Femur (tissue), 1 donor: ENCODE measurements around the gene ACCS.
A peak's percentile ranks its signal among the peaks of the same experiment; 100 is the strongest.

Experiments
- DNase-seq: peaks from one replicate; pipeline ENCODE4 v3.0.0-alpha.2; 2017

Gene ACCS

DNA sequence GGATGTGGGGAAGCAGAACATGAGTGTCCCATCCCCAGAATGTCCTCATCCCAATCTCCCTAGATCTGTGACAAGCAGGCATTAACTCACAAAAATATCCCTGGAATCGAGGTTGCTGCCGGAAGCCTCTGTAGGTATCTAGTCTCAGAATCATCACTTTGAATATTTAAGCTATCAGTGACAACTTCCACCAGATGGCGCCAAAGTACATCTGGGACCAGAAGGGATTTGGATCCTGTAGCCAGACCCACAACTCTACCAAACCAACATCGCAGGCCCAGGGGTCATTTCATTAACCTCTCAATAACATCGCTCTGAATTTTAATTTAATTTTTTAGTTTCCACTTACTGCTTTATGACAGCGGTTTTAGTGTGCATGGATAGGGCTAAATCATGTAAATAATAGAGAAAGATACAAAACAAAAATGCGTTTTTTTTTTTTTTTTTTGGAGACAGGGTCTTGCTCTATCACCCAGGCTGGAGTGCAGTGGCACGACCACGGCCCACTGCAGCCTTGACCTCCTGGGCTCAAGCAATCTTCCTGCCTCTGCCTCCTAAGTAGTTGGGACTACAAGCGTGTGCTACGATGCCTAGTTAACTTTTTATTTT, 28.3 kb downstream of the ACCS start:
- peak; percentile 84 for DNase-seq

DNA sequence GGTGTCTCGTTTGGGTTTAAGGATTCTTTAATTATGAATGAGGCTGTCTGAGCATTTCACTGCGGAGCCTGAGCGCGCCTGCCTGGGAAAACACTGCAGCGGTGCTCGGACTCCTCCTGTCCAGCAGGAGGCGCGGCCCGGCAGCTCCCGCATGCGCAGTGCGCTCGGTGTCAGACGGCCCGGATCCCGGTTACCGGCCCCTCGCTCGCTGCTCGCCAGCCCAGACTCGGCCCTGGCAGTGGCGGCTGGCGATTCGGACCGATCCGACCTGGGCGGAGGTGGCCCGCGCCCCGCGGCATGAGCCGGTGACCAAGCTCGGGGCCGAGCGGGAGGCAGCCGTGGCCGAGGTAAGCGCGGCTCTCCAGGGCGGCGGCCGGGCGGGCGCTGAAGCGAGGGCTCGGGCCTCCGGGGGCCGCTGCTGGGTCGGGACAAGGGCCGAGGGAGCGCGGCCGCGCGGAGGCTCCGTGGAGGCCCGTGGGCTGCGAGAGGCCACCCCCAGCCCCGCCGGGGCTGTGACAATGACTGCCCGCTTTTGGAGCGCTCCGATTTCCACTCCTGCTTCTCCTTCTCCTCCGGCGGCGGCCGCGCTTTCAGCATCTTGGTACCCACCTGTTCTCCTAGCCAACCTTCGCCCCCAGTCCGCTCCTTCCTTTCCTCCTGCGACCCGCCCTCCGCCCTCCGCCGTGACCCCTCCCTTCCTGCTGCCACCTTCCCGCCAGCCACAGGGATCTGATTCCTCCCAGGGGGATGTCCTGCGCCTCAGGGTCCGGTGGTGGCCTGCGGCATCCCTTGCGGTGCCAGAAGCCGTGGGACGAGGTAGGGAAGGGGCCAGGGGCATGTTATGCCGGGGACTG, 29.7 kb downstream of the ACCS start, which contains the start of gene EXT2:
TSS of gene EXT2 (plus strand) at position 173 of the 854 bp plus-strand sequence. CDS start 12,035 bp downstream, outside the sequence.
- DNase-seq = peak; percentile 93

DNA sequence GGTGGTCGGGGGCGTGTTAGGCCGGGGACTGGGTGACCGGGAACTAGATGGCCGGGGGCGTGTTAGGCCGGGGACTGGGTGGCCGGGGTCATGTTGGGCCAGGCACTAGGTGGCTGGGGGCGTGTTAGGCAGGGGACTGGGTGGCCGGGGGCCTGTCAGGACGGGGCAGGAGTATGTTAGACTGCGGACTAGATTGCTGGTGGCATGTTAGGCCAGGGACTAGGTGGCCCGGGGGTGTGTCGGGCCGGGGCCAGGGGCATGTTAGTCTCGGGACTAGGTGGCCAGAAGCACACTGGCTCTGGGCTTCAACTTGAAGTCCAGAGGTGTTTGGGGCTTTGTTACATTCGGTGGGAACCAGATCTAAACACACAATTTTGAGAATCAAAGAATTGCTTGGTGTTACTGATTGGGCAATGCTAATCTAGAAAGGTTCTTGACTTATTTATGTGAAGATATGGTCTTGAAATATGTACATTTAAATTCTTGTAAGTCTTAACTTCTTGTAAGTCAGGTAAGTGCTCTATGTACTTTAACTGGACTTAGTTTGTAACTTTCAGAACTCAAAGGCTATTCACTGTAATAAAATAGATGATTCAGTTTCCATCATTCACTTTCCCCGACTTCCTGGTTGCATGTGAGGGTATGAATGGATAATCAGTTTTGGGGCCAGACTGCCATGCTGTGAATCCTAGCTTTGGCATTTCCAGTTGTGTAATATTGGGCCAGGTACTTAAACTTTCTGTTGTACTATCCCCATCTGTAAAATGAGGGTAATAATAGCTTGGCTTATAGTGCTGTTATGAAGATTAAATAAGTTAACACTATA, 30.5 kb downstream of the ACCS start:
- no peak for DNase-seq

DNA sequence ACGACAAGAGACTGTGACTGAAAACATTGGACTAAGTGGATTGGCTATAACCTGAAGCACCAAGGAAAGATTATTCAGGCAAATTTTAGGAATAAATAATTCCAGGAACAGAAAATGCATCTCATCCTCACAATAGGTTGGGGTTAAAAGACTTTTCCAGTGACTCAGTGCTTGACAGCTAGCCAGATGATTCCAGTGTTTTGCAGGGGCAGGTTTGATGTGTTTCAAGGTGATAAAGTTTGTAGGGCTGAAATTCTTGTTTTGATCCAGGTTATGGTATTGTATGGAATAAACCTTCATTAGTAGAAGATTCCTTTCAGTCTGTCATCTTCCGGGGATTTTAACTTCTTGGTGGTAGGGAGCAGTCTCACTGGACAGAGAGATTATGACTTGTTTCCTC, 31.8 kb downstream of the ACCS start:
- DNase-seq = no peak

DNA sequence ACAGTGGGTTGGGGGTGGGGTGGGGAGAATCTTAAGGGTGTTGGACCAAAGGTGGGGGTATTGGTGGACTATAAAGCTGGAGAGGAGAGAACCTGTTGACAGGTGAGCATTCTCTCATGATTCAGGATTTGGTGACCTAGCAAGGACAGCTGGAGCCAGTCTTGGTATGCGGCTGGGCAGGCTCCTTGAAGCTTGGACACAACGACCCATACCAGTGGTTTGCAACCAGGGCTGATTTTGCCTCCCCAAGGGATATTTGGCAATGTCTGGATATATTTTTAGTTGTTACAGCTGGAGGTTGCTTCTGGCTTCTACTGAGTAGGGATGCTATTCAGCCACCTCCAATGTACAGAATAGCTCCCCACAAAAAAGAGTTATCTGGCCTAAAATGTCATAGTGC, 35.0 kb downstream of the ACCS start:
- no peak for DNase-seq

DNA sequence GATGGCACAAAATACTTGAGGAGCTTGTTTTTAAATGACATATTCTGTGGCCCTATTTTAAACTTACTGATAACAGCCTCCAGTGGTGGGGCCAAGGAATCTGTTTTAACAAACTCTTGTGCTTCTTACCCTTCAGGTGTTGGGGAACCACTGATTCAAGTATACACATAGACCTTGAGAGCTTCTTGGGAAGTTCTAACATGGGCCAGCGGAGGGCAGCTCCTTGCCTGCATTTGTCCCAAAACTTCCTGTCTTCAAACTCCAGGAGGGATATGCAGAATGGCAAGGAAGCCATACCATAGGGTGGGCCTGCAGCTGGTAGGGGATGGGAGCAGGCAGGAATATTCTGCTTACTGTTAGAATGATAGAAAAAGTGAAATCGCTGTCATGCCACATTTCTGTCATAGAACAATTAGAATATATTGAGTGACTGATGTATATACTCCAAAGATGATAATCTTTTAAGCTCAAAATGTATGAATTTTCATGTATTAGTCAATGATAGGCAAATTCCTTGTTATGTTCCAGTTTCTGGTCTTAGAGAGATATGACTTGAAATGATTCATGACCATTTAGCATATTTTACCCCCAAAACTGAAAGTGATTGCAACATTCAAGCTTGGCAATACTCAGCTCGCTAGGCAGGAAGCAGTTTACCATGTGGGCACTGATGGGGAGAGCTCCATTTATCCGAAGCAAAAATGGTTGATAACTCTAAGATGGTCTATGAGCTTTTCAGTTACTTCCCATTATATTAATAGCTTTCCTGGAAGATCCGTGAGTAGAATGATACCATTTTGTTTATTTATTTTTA, 38.6 kb downstream of the ACCS start:
- no peak for DNase-seq

DNA sequence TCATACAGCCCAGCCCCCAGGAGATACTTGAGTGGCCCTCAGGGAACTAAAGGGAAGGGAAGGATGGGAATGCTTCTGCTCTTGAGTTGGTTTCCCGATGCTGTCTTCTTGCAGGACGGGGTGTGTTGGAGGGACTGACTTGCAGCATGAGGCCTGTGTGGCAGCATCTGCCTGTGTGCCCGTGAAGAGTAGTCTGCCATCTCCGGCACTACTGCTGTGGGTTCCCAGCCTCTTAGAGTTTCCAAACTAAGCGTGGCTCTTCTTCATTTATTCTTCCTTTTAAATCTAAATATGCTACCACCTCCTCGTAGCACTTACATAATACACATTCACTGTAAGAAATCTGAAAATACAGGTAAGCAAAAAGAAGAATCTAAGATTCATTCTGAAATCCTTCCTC, 42.2 kb downstream of the ACCS start:
- no peak for DNase-seq

DNA sequence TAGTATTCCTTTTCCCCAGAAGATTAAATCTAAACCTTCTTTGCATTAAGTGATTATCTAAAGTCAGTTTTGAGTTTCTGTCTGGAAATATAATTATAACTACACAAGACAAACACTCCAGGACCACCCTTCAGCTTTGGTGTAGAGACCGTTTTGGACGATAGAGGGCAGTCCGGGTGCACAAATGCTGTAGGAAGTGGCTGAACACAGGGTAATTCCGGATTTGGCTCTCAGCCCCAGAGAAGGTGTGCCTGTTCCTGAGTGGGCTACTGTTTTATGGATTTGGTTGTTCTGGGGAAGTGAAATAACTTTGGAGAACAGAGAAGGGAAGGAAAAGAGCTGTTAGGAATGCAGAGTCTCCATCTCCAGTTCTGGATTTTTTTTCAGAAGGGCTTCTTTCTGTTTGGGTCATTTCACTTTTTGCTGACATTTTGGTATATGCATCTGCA, 44.2 kb downstream of the ACCS start:
- peak; percentile 76 for DNase-seq

DNA sequence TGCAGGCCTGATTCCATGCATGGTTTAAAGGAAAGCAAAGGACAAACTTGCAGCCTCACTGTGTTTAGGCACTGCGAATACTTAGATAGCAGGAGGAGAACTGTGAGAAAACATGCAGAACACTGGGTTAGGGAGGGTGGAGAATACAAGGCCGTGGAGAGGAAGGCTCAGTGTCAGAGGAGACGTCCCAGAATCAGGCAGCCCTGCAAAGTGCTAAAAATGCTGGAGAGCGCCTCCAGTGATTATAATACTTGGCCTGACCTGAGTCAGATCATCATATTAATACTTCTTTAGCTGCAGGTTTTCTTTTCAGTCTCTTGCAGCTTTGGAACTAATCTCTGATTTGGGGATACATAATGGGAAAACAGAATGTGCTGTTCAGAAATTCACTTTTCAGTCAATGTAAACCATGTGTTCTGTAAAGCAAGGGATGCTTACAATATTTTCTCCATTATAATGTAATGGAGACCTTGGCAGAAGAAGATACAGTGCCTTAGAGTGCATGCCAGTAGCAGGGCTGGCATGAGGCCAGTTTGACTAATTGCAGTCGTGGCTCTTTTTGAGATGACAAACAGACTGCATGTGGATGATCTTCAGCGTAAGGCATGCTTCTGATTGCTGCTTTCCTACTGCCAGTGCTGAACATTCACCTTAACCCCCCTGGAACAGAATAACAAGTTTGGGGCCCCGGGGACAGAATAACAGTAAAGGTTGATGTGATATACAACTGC, 46.2 kb downstream of the ACCS start:
- DNase-seq = peak; percentile 74

DNA sequence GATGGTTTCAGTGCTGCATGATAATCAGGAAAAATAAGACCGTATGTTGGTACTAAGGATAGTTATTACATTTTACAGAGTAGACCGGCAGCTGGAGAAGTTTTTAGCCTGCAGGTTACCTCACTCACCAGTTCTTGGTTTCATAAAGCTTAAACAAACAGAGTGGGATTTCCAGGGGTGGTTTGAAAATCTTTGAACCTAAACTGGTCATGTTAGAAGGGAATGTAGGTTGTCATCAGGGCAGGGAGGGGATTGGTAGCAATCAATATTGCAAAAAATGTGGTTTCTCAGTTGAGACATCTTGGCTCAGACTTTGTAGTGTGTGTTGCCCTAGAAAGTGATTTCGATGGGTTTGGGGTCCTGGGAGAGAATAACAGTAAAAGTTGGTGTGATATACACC, 46.9 kb downstream of the ACCS start:
- DNase-seq = no peak

DNA sequence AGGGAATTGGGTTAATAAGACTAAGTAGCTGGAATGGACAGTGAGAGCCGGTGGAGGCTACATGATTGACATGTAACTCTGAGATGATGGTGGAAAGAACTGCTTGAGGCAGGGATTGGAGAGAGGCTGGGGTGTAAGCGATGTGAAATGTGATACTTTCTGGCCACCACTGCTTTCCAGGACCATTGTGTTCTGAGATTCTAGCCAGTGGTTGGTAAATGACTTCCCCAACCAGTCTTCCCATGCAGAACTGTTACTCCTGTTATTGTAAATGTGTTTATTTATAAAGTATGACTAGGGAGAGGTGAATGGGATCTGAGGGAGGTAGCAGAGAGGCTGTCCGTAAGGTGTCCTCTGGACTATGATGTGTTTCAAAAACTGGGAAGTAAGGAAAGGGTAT, 47.5 kb downstream of the ACCS start:
- DNase-seq = no peak

DNA sequence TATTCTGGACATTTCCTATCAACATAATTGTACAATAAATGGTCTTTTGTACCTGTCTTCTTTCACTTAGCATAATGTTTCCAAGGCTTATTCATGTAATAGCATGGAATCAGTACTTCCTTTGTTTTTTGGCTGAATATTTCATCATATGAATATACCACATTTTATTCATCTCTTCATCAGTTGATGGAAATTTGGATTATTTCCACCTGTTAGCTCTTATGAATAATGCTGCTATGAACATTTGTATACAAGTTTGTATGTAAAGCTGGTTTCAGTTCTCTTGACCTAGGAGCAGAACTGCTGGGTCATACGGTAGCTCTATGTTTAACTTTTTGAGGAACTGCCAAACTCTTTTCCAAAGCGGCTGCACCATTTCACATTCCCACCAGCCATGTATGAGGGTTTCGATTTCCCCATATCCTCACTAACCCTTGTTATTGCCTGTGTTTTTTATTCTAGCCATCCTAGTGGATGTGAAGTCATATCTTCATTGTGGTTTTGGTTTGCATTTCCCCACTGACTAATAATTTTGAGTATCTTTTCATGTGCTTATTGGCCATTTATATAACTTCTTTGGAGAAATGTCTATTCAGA, 50.3 kb downstream of the ACCS start:
- DNase-seq = no peak

DNA sequence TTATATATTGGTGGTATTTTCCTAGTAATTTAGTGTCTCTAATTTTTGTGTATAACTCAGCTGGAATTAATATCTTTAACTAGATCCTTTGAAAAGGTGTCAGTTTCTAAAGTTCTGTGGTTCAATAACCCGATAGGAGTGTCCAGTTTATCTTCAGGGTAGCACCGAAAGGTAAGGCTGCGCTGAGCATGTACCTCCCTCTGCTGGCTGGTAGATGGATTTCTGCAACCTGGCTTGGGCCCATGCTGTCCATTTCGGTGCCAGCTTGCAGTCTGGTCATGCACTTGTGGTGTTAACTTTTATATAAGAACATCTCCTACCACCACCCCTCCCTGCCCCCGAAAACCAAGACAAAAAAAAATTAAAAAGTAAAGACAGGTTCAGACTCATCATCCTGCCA, 54.1 kb downstream of the ACCS start:
- no peak for DNase-seq

DNA sequence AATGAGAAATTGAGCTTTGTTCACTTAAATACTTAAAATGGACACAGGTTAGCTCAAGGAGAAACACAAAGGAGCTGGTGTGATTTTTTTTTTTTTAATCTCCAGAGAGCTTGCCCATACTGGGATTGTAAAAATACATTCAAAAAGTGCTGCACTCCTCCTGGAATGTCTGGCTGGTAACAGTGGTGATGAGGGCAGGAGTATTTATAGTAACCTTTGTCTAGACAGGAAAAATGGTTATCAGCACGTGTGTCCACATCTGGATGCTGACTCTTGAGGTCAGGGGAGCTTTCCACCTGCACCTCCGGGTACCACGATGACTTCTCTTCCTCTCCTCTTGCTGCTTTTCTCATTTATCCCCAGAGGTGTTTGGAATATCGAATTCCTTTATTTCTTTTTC, 59.5 kb downstream of the ACCS start:
- no peak for DNase-seq

DNA sequence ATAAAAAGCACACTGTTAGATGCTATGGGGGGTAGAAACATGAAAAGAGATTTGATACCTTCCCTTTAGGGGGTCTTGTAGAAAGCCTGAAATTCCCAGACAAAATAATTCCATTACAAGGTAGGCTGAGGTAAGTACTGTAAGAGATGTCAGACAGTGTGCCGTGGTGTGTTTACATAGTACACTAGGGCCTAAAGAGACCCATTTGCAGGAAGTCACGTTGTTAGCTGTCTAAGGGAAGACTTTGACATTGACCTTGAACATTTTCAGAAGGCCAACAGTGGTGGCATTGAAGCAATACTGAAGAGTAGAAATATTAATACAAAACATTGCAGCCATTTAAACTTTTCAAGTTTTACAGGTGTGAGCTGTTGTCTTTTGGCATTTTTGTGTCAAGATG, 60.2 kb downstream of the ACCS start:
- DNase-seq = no peak

DNA sequence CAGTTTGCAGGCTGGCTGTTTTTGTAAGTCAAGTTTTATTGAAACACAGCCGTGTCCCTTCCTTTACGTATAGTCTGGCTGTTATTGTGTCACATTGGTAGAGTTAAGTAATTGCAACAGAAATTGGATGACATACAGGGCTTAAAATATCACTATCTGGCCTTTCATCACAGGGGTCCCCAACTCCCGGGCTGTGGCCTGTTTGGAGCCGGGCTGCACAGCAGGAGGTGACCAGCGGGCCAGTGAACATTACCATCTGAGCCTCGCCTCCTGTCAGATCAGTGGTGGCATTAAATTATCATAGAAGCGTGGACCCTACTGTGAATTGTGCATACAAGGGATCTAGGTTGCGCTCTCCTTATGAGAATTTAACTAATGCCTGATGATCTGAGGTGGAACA, 61.1 kb downstream of the ACCS start:
- DNase-seq = no peak

DNA sequence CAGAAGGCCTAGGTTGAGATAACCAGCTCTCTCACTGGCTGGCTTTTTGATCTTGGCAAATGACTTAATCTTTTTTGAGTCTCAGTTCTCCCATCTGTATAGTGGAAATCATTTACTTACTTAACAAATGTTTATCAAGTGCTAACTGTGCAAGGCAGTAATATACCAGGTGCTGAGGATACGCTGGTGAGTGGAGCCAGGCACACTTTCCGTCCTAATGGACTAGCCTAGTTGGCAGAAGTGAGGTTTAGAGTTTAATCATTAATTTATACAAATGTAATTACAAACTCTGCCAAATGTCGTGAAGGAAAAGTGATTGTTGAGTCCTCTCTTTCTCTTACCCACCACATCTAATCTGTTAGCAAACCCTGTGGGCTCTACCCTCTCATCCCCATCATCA, 62.7 kb downstream of the ACCS start:
- no peak for DNase-seq

DNA sequence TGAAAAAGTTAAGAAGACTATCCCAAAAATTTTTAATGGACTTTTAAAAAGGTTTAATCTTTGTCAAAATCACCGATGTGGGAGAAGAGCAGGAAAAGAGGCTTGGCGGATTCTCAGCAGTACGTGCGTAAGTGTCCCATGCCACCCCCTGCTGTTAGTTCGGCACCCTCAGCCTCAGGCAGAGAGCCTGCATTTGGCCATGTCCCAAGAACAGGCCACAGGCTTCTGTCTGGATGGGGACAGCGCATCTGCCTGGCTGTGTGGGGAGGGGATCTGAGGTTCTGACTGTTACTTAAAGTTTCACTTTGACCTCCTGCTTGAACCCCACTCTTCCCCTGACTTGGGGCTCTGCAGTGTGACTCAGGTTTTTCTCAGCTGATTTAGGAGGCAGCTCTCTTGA, 64.7 kb downstream of the ACCS start:
- no peak for DNase-seq

DNA sequence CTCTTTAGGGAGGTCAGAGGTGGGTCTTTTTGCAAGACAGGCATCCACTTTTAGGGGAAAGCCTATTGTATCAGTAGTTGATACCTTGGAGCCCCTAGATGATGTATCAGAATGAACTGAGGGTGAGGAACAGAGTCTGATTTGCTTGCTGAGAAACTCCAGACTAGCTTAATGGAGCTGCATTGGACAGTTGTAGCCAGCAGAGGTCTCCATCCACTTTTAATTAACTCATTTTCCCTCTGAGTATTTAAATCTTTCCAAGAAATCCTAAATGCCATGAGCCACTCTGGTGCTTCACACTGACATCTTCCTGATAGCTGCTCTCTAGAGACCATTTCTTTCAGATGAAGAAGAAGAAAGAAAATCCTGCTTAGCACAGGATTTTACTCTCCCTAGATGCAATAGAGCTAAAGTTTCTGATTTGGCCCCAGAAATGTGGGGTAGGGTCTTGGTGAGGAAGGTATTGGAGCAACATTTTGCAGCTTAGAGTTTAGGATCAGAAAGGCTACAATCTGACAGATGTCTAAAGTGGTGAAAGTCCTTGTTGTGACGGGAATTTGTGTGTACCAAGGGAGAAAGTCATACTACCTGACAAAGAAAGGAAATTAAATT, 67.4 kb downstream of the ACCS start:
- no peak for DNase-seq
